ENCODE results near the gene DDX47. TPM values are rescaled to one million over a fixed set of nuclear protein-coding genes. Genes with fewer than 3 reads are reported as not detected.
"Not testable (repeated sequence)": the region's sequence is repeated elsewhere in the genome, so short reads cannot be mapped to it uniquely, and the experiment has no call there.

Gene DDX47
- total RNA-seq, 1 experiment from 2014 or later: 172 TPM

DNA sequence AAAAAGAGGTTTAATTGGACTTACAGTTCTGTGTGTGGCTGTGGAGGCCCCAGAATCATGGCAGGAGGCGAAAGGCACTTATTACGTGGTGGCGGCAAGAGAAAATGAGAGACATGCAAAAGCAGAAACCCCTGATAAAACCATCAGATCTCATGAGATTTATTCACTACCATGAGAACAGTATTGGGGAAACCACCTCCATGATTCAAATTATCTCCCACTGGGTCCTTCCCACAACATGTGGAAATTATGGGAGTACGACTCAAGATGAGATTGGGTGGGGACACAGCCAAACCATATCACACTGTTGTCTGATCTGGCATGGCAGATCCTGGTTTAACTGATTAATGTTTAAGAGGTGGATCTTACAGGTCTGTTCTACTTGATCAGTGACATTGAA lies 5.6 kb downstream of the DDX47 start:
- in situ Hi-C loops (cut with HindIII; ENCODE audit: low sequenced_read_pairs): no loop called here

GRCh38 chr12:12819221-12819620 lies 6.1 kb downstream of the DDX47 start:
- in situ Hi-C loops (cut with HindIII; ENCODE audit: low sequenced_read_pairs): no loop called here

More for the DNA sequence above, 5.6 kb downstream of the DDX47 start:
- DNase-seq (ENCODE audit: low spot score): no peak

DNA sequence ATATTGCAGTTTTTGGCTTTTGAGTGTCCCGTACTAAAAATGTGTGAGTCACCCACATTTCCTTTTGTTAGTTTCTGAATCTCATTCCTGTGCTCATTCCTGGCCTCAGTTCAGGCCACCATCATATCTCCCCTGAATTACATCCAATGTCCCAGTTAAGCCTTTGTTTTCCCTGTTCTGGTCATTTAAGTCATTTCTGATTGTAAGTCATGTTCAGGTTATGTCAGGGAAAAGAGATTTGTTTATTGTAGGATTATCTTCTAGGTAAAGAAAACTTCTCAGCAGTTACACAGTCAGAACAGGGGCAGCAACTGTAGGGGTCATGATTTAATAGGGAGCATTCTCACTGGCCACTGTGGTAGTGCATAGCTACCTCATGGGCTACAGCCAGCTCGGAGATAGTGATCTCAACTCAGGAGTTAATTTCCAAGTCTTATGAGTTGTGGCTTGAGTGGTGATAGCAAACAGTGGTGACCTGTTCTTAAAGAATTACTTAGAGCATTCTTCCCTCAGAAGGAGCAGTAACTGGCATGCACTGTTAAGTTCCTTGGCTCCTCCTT lies 6.7 kb downstream of the DDX47 start:
- DNase-seq (ENCODE audit: low spot score): peak; percentile 43
- in situ Hi-C loops (cut with HindIII; ENCODE audit: low sequenced_read_pairs): no loop called here

More at GRCh38 chr12:12819221-12819620, 6.1 kb downstream of the DDX47 start:
- no peak for DNase-seq (ENCODE audit: low spot score)

DNA sequence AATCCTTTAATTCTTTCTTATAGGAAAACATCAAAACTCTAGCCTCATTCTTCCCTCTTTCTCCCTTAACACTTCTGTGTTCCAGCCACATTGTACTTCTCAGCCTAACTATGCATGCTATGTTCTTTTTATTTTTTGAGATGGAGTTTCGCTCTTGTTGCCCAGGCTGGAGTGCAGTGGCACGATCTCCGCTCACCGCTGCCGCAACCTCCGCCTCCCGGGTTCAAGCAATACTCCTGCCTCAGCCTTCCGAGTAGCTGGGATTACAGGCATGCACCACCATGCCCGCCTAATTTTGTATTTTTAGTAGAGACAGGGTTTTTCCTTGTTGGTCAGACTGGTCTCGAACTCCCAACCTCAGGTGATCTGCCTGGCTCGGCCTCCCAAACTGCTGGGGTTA lies 7.2 kb downstream of the DDX47 start:
- in situ Hi-C loops (cut with HindIII; ENCODE audit: low sequenced_read_pairs); DNase-seq (ENCODE audit: low spot score): not testable (repeated sequence)

DNA sequence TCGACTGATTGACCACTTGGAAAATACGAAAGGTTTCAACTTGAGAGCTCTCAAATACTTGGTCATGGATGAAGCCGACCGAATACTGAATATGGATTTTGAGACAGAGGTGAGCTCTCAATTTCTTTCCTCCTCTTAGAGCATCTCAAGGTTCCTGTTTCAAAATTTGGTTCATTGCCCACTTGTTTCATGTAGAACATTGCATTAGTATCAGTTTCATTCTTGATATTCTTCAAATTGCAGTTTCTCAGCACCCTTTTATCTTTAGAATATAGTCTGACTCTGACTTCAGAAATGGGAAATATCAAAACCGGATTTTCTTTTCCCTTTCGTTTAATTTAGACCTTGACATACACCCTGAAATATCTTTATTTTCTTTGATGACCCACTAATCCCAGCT lies 8.8 kb downstream of the DDX47 start:
- in situ Hi-C loops (cut with HindIII; ENCODE audit: low sequenced_read_pairs): no loop called here
- DNase-seq (ENCODE audit: low spot score): no peak

DNA sequence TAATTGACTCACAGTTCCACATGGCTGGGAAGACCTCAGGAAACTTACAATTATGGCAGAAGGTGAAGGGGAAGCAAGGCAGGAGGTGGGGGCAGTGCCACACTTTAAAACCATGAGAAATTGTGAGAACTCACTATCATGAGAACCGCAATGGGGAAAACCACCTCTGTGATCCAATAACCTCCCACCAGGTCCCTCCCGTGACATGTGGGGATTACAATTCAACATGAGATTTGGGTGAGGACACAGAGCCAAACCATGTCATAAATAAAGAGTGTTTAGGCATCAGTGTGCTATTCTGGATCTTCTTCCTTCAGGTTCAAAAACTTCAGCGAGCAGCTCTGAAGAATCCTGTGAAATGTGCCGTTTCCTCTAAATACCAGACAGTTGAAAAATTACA lies 9.7 kb downstream of the DDX47 start:
- no peak for DNase-seq (ENCODE audit: low spot score)

DNA sequence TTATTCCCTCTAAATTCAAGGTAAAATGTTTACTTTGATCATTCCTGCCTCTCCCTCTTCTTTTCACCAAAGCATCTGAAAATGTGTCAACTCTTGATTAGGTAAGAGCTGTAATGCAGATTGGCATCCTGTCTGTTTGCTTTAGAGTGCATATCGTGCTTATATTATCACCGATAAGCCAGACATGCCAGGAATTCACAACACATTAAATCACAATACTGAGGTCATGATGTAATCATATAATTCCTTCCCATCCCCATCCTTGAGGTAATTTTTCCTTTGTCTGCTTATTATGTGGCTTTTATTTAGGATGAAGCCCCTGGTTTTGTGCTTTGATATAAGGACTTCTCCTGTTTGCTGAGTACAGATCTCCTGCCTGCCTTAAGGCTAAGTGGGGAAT lies 10.2 kb downstream of the DDX47 start:
- in situ Hi-C loops (cut with HindIII; ENCODE audit: low sequenced_read_pairs): no loop called here
- DNase-seq (ENCODE audit: low spot score): no peak

More for the DNA sequence above, 9.7 kb downstream of the DDX47 start:
- in situ Hi-C loops (cut with HindIII; ENCODE audit: low sequenced_read_pairs): no loop called here

- no peak for DNase-seq (ENCODE audit: low spot score)
- in situ Hi-C loops (cut with HindIII; ENCODE audit: low sequenced_read_pairs): no loop called here
These were observed 10.7 kb downstream of the DDX47 start for GRCh38 chr12:12823811-12824210.

- DNase-seq (ENCODE audit: low spot score): no peak
- in situ Hi-C loops (cut with HindIII; ENCODE audit: low sequenced_read_pairs): no loop called here
These were observed 22.4 kb downstream of the DDX47 start for GRCh38 chr12:12835378-12836146.

DNA sequence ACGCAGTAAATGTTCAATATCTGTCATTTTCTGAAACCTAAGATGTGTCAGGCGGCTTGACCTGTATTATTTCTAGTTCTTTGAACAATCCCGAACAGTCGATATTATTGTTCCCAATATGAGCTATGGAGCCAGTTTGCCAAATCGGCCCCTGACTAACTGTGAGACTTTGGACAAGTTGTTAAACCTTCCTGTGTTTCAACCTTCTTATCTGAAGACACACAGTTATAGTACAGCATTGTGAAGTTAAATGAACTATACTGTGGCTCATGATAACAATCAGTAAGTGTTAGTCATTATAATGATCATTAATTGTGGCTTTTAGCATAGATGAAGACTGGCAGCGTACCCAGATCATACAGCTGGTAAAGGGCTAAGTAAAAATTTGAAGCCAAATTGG lies 23.4 kb downstream of the DDX47 start:
- DNase-seq (ENCODE audit: low spot score): no peak
- in situ Hi-C loops (cut with HindIII; ENCODE audit: low sequenced_read_pairs): no loop called here

- peak; percentile 38 for DNase-seq (ENCODE audit: low spot score)
- in situ Hi-C loops (cut with HindIII; ENCODE audit: low sequenced_read_pairs): no loop called here
These were observed 24.1 kb downstream of the DDX47 start for GRCh38 chr12:12837025-12837812.

DNA sequence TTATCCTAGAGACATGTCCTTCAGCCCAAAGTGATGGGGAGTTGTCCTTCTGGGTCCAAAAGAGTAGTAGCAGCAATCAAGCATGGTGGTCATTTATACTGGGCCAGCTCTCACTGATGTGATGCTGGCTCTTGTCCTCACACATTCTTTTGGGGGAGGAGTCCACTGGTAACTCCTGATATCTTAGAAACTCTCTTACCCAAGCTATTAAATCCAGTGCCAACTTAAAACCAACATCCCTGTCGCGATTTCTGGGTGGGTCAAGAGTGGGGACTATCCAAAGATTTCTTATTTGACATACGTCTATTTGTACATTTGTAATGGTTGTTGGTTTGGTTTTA lies 24.6 kb downstream of the DDX47 start:
- in situ Hi-C loops (cut with HindIII; ENCODE audit: low sequenced_read_pairs): no loop called here
- DNase-seq (ENCODE audit: low spot score): no peak

- no peak for DNase-seq (ENCODE audit: low spot score)
- in situ Hi-C loops (cut with HindIII; ENCODE audit: low sequenced_read_pairs): no loop called here
These were observed 25.9 kb downstream of the DDX47 start for GRCh38 chr12:12839003-12839395.

GRCh38 chr12:12839439-12839838 lies 26.3 kb downstream of the DDX47 start:
- in situ Hi-C loops (cut with HindIII; ENCODE audit: low sequenced_read_pairs); DNase-seq (ENCODE audit: low spot score): not testable (repeated sequence)

- in situ Hi-C loops (cut with HindIII; ENCODE audit: low sequenced_read_pairs): no loop called here
- no peak for DNase-seq (ENCODE audit: low spot score)
These were observed 26.9 kb downstream of the DDX47 start for GRCh38 chr12:12839873-12840579.

- in situ Hi-C loops (cut with HindIII; ENCODE audit: low sequenced_read_pairs): no loop called here
These were observed 27.4 kb downstream of the DDX47 start for GRCh38 chr12:12840580-12840899.

GRCh38 chr12:12841428-12841827 lies 28.3 kb downstream of the DDX47 start:
- DNase-seq (ENCODE audit: low spot score); in situ Hi-C loops (cut with HindIII; ENCODE audit: low sequenced_read_pairs): not testable (repeated sequence)

More at GRCh38 chr12:12840580-12840899, 27.4 kb downstream of the DDX47 start:
- DNase-seq (ENCODE audit: low spot score): no peak

DNA sequence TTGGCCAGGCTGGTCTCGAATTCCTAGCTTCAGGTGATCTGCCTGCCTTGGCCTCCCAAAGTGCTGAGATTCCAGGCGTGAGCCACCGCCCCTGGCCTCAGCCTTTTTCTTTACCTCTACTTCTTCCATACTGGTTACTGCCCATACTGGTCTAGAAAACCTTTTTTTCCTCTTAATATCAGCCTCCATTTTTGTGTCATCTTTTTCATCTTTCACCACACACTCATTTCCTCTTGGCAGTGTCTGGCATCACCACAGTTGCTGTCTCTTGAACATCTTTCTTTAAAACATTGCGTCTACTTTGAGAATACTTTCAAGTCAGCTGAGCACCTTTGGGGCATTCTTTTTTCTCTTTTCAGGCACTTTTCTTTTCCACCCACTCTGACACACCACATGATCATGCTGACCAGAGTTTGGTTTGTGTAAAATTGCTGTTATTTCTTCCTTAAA lies 32.7 kb downstream of the DDX47 start:
- in situ Hi-C loops (cut with HindIII; ENCODE audit: low sequenced_read_pairs): no loop called here
- no peak for DNase-seq (ENCODE audit: low spot score)

- DNase-seq (ENCODE audit: low spot score); in situ Hi-C loops (cut with HindIII; ENCODE audit: low sequenced_read_pairs): not testable (repeated sequence)
These were observed 33.6 kb downstream of the DDX47 start for GRCh38 chr12:12846780-12847179.

- no peak for DNase-seq (ENCODE audit: low spot score)
- in situ Hi-C loops (cut with HindIII; ENCODE audit: low sequenced_read_pairs): no loop called here
These were observed 40.3 kb downstream of the DDX47 start for GRCh38 chr12:12853435-12853834.
